ENCODE results near the gene ELF2. TPM values are rescaled to one million over a fixed set of nuclear protein-coding genes. Genes with fewer than 3 reads are reported as not detected.

ELF2 gene
- 35.1 and 36.1 TPM in 2 replicates for total RNA-seq
- polyA plus RNA-seq = 15.1 and 16.4 TPM in 2 replicates
- polyA plus RNA-seq (2011; cell fraction: cytosol; rRNA removed) = 19.9 and 22.2 TPM in 2 replicates
- polyA plus RNA-seq (2011; cell fraction: nucleus; rRNA removed) = 35.3 and 36.0 TPM in 2 replicates
- 18.5 and 21.3 TPM in 2 replicates for polyA plus RNA-seq (2012)
- polyA minus RNA-seq = 40.9 and 43.3 TPM in 2 replicates
- polyA minus RNA-seq (2011; cell fraction: cytosol; rRNA and poly(A)+ RNA removed) = 30.8 TPM
- 46.9 and 62.0 TPM in 2 replicates for polyA minus RNA-seq (2011; cell fraction: nucleus; rRNA and poly(A)+ RNA removed)
- percentile 81 among the genes with signal in this experiment for Bru-seq, nascent RNA
- percentile 64 among the genes with signal in this experiment for BruChase-seq, experiment 1, labeled RNA remaining after a 6-hour chase
- percentile 75 among the genes with signal in this experiment for BruChase-seq, experiment 2, labeled RNA remaining after a 2-hour chase
- long read RNA-seq, full-length matches to known transcripts = 8 of 31 reads
- long read RNA-seq, partial matches to known transcripts = 0 of 31 reads
- long read RNA-seq, other reads (novel, unspliced or antisense) = 23 of 31 reads

DNA sequence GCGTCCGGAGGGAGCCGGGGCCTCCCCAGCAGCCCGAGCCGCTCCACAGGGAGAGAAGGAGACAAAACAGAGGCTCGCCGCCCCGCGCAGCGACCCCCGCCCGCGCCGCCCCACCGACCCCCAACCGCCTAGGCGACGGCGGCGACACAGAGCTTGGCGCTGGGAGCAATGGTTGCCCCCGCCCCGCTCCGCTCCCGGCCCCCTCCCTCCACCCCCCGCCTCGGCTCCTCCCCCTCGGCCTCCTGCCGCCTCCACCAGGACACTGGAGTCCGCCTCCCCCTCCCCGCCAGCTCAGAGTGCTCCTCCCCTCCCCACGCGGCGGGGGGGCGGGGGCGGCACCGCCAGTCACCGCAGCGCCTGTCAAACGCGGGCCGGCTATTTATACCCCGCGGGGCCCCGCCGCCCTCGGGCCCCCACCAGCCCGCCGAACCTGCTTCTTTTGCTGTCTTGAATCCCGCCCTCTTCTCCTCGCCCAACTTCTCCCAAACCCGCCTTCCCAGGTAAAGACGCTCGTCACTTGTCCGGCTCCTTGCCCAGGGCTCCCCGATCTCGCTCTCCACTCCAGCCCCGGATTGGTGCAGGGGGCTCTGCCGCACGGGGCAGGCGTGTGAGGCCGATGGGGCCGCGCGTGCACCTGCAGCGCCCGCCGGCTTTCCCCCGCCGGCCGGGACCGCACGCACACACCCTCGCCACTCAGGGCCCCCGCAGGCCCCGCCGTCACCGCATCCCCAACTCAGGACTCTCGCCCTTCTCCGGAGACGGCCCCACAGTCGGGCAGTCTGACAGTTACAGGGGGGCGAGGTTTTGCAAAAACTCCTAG is at the start of gene ELF2:
Gene ELF2 (minus strand): TSS at position 170 of the 820 bp plus-strand sequence. CDS start 39,517 bp downstream, outside the sequence.
- CTCF ChIA-PET = interaction anchor here (0.9 to 4.0 kb wide), 10 partner anchors 10 to 147 kb away, joined by 3 to 37 read pairs (median 6); partner anchors contain the start of genes NAA15 and NDUFC1
- no peaks in the 10 kb centered on the region for H3K27me3 ChIP-seq (ENCODE audit: control insufficient read depth in 2 of 2, insufficient read depth in 2 of 2, low read length in 2 of 2)
- peak within 1 kb of the TSS; percentile 79 for H3K27ac ChIP-seq (ENCODE audit: insufficient read depth, low read depth, low read length)
- FAIRE-seq = peak; percentile 35
- peak; percentile 84 for DNase-seq (ENCODE audit: low read depth, low spot score)
- TF ChIP-seq MYC (IDR thresholded peaks at IDR 0.05; ENCODE audit: low read depth, low read length) (no peak), JUN (IDR thresholded peaks at IDR 0.05; ENCODE audit: borderline replicate concordance, insufficient read depth, insufficient read length, low read depth) (no peak), POLR2AphosphoS5 (IDR thresholded peaks at IDR 0.05; ENCODE audit: insufficient read depth, low read depth, low read length) (no peak), FOS (IDR thresholded peaks at IDR 0.05; ENCODE audit: borderline replicate concordance, insufficient read depth, low read length) (no peak), GATA2 (IDR thresholded peaks at IDR 0.05; ENCODE audit: insufficient read depth, insufficient read length, low read depth, low read length) (no peak), POLR2A (IDR thresholded peaks at IDR 0.05; ENCODE audit: low read depth, low read length) (no peak), EZH2 (IDR thresholded peaks at IDR 0.05; ENCODE audit: borderline replicate concordance, low read depth, low read length, severe bottlenecking) (no peak)
- TF ChIP-seq, protein P1, sequence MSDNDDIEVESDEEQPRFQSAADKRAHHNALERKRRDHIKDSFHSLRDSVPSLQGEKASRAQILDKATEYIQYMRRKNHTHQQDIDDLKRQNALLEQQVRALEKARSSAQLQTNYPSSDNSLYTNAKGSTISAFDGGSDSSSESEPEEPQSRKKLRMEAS (IDR thresholded peaks at IDR 0.05; ENCODE audit: insufficient read depth, insufficient read length) = no peak
- TF ChIP-seq, protein P2, sequence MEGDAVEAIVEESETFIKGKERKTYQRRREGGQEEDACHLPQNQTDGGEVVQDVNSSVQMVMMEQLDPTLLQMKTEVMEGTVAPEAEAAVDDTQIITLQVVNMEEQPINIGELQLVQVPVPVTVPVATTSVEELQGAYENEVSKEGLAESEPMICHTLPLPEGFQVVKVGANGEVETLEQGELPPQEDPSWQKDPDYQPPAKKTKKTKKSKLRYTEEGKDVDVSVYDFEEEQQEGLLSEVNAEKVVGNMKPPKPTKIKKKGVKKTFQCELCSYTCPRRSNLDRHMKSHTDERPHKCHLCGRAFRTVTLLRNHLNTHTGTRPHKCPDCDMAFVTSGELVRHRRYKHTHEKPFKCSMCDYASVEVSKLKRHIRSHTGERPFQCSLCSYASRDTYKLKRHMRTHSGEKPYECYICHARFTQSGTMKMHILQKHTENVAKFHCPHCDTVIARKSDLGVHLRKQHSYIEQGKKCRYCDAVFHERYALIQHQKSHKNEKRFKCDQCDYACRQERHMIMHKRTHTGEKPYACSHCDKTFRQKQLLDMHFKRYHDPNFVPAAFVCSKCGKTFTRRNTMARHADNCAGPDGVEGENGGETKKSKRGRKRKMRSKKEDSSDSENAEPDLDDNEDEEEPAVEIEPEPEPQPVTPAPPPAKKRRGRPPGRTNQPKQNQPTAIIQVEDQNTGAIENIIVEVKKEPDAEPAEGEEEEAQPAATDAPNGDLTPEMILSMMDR (IDR thresholded peaks at IDR 0.05; ENCODE audit: extremely low read depth in 1 of 2, insufficient read depth in 1 of 2, low read depth in 1 of 2, low read length in 2 of 2) = no peak
- dilution Hi-C loops (cut with MboI; ENCODE audit: extremely low pct_ligation_motif_present, low sequenced_read_pairs) = no loop called here
- POLR2A ChIA-PET = interaction anchor here (0.8 to 1.8 kb wide), 5 partner anchors 93 to 147 kb away, joined by 3 to 7 read pairs (median 3); partner anchors contain the start of gene NAA15
- peaks cover 3% of the 10 kb centered on the region for H3K79me2 ChIP-seq (ENCODE audit: control insufficient read depth, insufficient read depth, low read length)
- intact Hi-C loops (cut with micrococcal nuclease) = loop anchor here (1.0 to 2.0 kb wide), 4 partner anchors 78 to 380 kb away; partner anchors contain the start of genes NOCT and SETD7
- peaks cover 7% of the 10 kb centered on the region for H3K4me1 ChIP-seq (ENCODE audit: control insufficient read depth, extremely low read depth, insufficient read depth, low read length)
- peaks cover 7% of the 10 kb centered on the region for H4K20me1 ChIP-seq (replicated peaks; ENCODE audit: control insufficient read depth, extremely low read depth, insufficient read depth, low read length)
- peak within 1 kb of the TSS; percentile 98 for H2AFZ ChIP-seq (ENCODE audit: low read depth, low read length)
- no peaks in the 10 kb centered on the region for H3K9me3 ChIP-seq (replicated peaks; ENCODE audit: control insufficient read depth, insufficient read depth, low read length)
- BruUV-seq (replicated peaks) = no TSS peak
- peak within 1 kb of the TSS; percentile 99 for H3K4me2 ChIP-seq (ENCODE audit: insufficient read depth, low read length)
- no peaks in the 10 kb centered on the region for H3K9me1 ChIP-seq (replicated peaks; ENCODE audit: control insufficient read depth, extremely low read depth, insufficient read depth, low read length)
- peak within 1 kb of the TSS; percentile 85 for H3K9ac ChIP-seq (replicated peaks; ENCODE audit: extremely low read depth, insufficient read depth, low read length)
- peak within 1 kb of the TSS; percentile 84 to 93 (median 91) for H3K4me3 ChIP-seq (replicated peaks in 1 of 3; ENCODE audit: insufficient read depth in 1 of 3, low read depth in 1 of 3, low read length in 3 of 3)
- no peaks in the 10 kb centered on the region for H3K36me3 ChIP-seq (ENCODE audit: control insufficient read depth in 2 of 2, extremely low read depth in 1 of 2, insufficient read depth in 2 of 2, low read length in 2 of 2)
